ENCODE results near the gene ALG6. TPM values are rescaled to one million over a fixed set of nuclear protein-coding genes. Genes with fewer than 3 reads are reported as not detected.
"Not testable (repeated sequence)": the region's sequence is repeated elsewhere in the genome, so short reads cannot be mapped to it uniquely, and the experiment has no call there.

The ALG6 gene
- total RNA-seq, 2 donors from 2014 or later = 15.0 to 18.9 TPM

DNA sequence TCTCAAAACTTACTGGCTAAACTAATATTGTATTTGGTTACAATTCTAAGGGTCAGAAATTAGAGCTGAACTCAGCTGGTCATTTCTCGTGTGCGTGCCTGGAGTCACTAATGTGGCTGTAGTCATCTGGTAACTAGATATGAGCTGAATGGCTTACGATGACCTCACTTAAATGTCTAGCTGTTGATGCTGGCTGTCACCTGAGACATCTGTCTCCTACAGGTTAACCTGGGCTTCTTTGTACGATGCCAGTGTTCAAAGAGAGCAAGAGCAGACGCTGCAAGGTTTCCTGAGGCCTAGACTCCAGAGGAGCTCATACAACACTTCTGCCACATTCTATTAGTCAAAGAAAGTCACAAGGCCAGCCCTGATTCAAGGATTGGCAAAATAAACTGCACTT is 17.1 kb upstream of the ALG6 start:
- no peak overlapping the region for H3K27ac Mint-ChIP-seq
- no peaks in the 10 kb centered on the region for H3K9me3 ChIP-seq (ENCODE audit: control insufficient read depth, low read length, poor library complexity, severe bottlenecking)
- no peaks in the 10 kb centered on the region for H3K4me1 Mint-ChIP-seq
- H3K27me3 Mint-ChIP-seq = peaks cover 56% of the 10 kb centered on the region
- H3K4me3 Mint-ChIP-seq = no peak overlapping the region
- no peak for DNase-seq
- H3K36me3 Mint-ChIP-seq (ENCODE audit: low read depth) = peaks cover 4% of the 10 kb centered on the region
- no peak for ATAC-seq

DNA sequence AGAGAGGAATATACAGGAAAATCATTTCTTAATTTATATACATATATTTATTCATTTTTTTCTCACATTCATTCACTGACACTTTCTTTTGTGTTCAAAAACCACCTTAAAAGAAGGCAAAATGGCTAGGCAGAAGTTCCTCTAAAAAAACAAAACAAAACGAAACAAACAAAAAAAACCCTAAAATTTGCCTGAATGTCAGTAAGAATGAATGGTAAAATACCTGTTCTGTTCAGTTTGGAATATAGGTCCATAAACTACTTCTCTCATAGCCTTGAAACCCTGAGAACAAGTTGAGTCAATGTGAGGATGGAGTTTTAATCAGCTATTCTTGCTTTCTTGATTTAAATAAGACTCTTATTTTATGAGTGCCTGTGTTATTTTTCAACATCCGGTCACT is 14.7 kb upstream of the ALG6 start:
- H3K9me3 ChIP-seq (ENCODE audit: control insufficient read depth, low read length, poor library complexity, severe bottlenecking) = no peaks in the 10 kb centered on the region
- ATAC-seq (no peak), DNase-seq (no peak)
- peaks cover 42% of the 10 kb centered on the region for H3K27me3 Mint-ChIP-seq
- no peak overlapping the region for H3K27ac Mint-ChIP-seq
- H3K4me3 Mint-ChIP-seq = no peak overlapping the region
- H3K4me1 Mint-ChIP-seq = no peaks in the 10 kb centered on the region
- H3K36me3 Mint-ChIP-seq (ENCODE audit: low read depth) = no peaks in the 10 kb centered on the region

GRCh38 chr1:63356234-63356633 is 11.2 kb upstream of the ALG6 start:
- ATAC-seq, H3K4me1 Mint-ChIP-seq: not testable (repeated sequence)
- H3K27me3 Mint-ChIP-seq = peaks cover 46% of the 10 kb centered on the region

GRCh38 chr1:63359561-63359960 is 7.9 kb upstream of the ALG6 start:
- Mint-ChIP-seq H3K36me3 (ENCODE audit: low read depth) (peaks cover 3% of the 10 kb centered on the region), H3K27ac (no peak overlapping the region), H3K27me3 (peaks cover 46% of the 10 kb centered on the region), H3K4me3 (no peak overlapping the region), H3K4me1 (no peaks in the 10 kb centered on the region)
- no peak for DNase-seq
- H3K9me3 ChIP-seq (ENCODE audit: control insufficient read depth, low read length, poor library complexity, severe bottlenecking) = no peaks in the 10 kb centered on the region
- no peak for ATAC-seq

More at GRCh38 chr1:63356234-63356633, 11.2 kb upstream of the ALG6 start:
- not testable (repeated sequence) for H3K36me3 Mint-ChIP-seq (ENCODE audit: low read depth); H3K27ac Mint-ChIP-seq; H3K9me3 ChIP-seq (ENCODE audit: control insufficient read depth, low read length, poor library complexity, severe bottlenecking); DNase-seq; H3K4me3 Mint-ChIP-seq

DNA sequence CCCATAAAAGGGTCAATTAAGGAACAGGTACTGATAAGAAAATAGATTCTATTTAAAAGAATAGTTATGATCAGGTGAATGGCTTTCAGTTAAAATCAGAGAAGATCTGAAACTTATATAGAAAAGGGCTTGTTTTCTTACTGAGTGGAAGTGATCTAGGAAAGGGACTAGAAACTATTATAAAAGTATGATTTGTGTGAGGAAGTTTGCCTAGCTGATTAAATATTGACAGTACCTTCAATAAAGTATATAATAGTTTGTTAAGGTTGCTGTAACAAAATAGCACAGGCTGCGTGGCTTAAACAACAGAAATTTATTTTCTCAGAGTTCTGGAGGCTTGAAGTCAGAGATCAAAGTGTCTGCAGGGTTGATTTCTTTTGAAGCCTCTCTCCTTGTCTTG is 5.4 kb upstream of the ALG6 start:
- ATAC-seq (no peak), DNase-seq (no peak)
- H3K4me3 Mint-ChIP-seq = no peak overlapping the region
- H3K27me3 Mint-ChIP-seq = peaks cover 40% of the 10 kb centered on the region
- H3K27ac Mint-ChIP-seq = no peak overlapping the region
- peaks cover 8% of the 10 kb centered on the region for H3K4me1 Mint-ChIP-seq
- peaks cover 3% of the 10 kb centered on the region for H3K36me3 Mint-ChIP-seq (ENCODE audit: low read depth)
- no peaks in the 10 kb centered on the region for H3K9me3 ChIP-seq (ENCODE audit: control insufficient read depth, low read length, poor library complexity, severe bottlenecking)

- Mint-ChIP-seq H3K4me1 (peaks cover 8% of the 10 kb centered on the region), H3K36me3 (ENCODE audit: low read depth) (peaks cover 3% of the 10 kb centered on the region), H3K4me3 (no peak overlapping the region), H3K27me3 (peaks cover 40% of the 10 kb centered on the region), H3K27ac (no peak overlapping the region)
- H3K9me3 ChIP-seq (ENCODE audit: control insufficient read depth, low read length, poor library complexity, severe bottlenecking) = no peaks in the 10 kb centered on the region
- no peak for ATAC-seq
- DNase-seq = no peak
Measured at GRCh38 chr1:63362578-63362977, 4.8 kb upstream of the ALG6 start.

DNA sequence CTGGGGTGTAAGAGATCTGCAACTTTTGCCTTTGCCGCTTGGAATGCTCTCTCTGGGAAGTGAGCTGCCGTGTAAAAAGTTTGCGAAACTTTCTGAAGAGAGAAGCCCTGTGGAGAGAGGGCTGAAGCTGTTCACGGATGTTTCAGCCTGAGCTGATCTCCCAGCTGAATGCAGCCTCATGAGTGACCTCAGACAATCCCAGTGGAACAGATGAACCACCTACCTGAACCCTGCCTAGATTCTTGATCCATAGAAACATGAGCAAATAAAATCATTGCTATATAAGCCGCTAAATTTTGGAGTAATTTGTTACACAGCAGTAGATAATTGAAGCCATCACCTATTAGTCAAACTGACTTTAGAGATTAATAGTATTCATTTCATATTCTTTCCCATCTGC is 4.4 kb upstream of the ALG6 start:
- Mint-ChIP-seq H3K4me1 (peaks cover 11% of the 10 kb centered on the region), H3K27me3 (peaks cover 40% of the 10 kb centered on the region), H3K27ac (no peak overlapping the region), H3K4me3 (no peak overlapping the region), H3K36me3 (ENCODE audit: low read depth) (peaks cover 3% of the 10 kb centered on the region)
- DNase-seq = no peak
- no peaks in the 10 kb centered on the region for H3K9me3 ChIP-seq (ENCODE audit: control insufficient read depth, low read length, poor library complexity, severe bottlenecking)
- ATAC-seq = no peak

DNA sequence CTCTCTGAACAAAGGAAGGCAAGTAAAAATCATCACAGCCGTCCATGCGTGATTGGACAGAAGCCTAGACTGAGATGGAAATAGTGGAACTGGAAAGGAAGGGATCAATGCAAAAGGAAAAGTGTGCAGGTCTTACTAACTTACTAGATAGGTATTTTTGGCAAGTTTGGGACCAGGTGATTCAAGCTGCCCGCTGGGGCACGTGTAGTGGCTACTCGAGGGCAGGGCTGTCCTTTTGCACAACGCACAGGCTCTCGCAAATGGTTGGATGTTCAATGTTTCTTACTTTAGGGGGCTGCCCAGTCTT is 566 bp upstream of the ALG6 start:
- Mint-ChIP-seq H3K36me3 (ENCODE audit: low read depth) (peaks cover 7% of the 10 kb centered on the region), H3K4me1 (peaks cover 26% of the 10 kb centered on the region), H3K27me3 (peaks cover 16% of the 10 kb centered on the region), H3K27ac (peak overlapping the region; percentile 85), H3K4me3 (peak overlapping the region; percentile 95)
- no peaks in the 10 kb centered on the region for H3K9me3 ChIP-seq (ENCODE audit: control insufficient read depth, low read length, poor library complexity, severe bottlenecking)
- no peak for ATAC-seq
- DNase-seq = no peak

GRCh38 chr1:63368131-63368530 is 704 bp downstream of the ALG6 start:
- peaks cover 7% of the 10 kb centered on the region for H3K27me3 Mint-ChIP-seq
- ATAC-seq (no peak), DNase-seq (no peak)
- no peaks in the 10 kb centered on the region for H3K9me3 ChIP-seq (ENCODE audit: control insufficient read depth, low read length, poor library complexity, severe bottlenecking)
- peaks cover 28% of the 10 kb centered on the region for H3K4me1 Mint-ChIP-seq
- peak overlapping the region; percentile 85 for H3K27ac Mint-ChIP-seq
- H3K4me3 Mint-ChIP-seq = peak overlapping the region; percentile 95
- H3K36me3 Mint-ChIP-seq (ENCODE audit: low read depth) = peaks cover 9% of the 10 kb centered on the region

DNA sequence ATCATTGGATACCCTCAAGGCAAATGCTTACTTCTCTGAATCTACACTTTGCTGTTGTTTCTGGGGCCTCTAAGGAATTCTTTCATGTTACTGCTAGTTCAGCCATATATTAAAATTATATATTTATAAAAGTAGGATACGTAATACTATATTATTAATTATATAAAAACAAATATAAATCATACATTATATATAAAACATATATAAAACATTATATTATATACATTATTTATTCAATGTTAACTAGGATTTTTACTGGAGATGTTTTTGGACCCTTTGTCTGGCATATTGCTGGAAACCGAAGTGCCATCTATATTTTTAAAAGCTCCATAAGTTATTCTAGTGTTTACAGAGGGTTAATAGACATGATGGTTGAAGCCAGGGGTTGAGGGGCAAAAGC is 12.2 kb downstream of the ALG6 start:
- ATAC-seq = no peak
- H3K4me1 Mint-ChIP-seq = peaks cover 28% of the 10 kb centered on the region

DNA sequence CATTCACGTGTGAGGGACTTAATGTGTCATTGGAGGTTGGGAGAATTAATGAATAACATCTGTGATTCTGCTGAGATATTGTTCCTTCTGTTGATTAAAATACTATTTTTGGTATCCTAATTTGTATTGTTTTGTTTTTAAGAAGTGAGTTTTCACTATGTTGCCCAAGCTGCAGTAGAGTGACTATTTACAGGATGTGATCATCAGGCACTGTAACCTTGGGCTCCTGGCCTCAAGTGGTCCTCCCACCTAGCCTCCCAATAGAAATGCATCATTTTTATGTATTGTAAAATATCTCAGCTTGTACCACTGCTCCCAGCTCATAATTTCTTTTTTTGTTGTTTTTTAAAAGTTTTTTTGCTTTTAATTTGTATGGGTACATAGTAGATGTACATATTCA is 14.3 kb downstream of the ALG6 start:
- peaks cover 9% of the 10 kb centered on the region for H3K36me3 Mint-ChIP-seq (ENCODE audit: low read depth)
- no peak overlapping the region for H3K27ac Mint-ChIP-seq
- H3K27me3 Mint-ChIP-seq = no peaks in the 10 kb centered on the region
- no peaks in the 10 kb centered on the region for H3K9me3 ChIP-seq (ENCODE audit: control insufficient read depth, low read length, poor library complexity, severe bottlenecking)
- no peak overlapping the region for H3K4me3 Mint-ChIP-seq
- ATAC-seq (no peak), DNase-seq (no peak)
- H3K4me1 Mint-ChIP-seq = peaks cover 41% of the 10 kb centered on the region

More for the DNA sequence above, 12.2 kb downstream of the ALG6 start:
- H3K9me3 ChIP-seq (ENCODE audit: control insufficient read depth, low read length, poor library complexity, severe bottlenecking) = no peaks in the 10 kb centered on the region
- no peak for DNase-seq
- Mint-ChIP-seq H3K27ac (no peak overlapping the region), H3K27me3 (no peaks in the 10 kb centered on the region), H3K36me3 (ENCODE audit: low read depth) (peaks cover 6% of the 10 kb centered on the region), H3K4me3 (no peak overlapping the region)

GRCh38 chr1:63401945-63402344 is 34.5 kb downstream of the ALG6 start:
- no peak for ATAC-seq
- H3K9me3 ChIP-seq (ENCODE audit: control insufficient read depth, low read length, poor library complexity, severe bottlenecking) = no peaks in the 10 kb centered on the region
- no peaks in the 10 kb centered on the region for H3K4me1 Mint-ChIP-seq
- H3K27me3 Mint-ChIP-seq = no peaks in the 10 kb centered on the region
- no peaks in the 10 kb centered on the region for H3K36me3 Mint-ChIP-seq (ENCODE audit: low read depth)
- no peak for DNase-seq
- no peak overlapping the region for H3K4me3 Mint-ChIP-seq
- no peak overlapping the region for H3K27ac Mint-ChIP-seq

DNA sequence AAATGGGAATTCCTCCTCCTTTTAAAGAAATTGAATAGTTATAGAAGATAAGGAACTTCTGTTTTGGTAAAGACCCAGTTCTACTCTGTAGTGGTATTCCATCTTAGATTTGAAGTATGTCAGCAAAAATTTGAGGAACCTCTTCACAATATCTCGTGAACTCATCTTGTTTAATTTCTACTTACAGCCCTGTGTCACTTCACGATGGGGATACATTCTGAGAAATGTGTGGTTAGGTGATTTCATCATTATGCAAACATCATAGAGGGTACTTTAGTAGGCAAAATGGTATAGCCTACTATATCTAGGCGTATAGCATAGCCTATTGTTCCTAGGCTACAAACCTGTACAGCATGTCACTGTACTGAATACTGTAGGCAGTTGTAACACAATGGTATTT is 36.0 kb downstream of the ALG6 start:
- no peaks in the 10 kb centered on the region for H3K36me3 Mint-ChIP-seq (ENCODE audit: low read depth)
- ATAC-seq = no peak

DNA sequence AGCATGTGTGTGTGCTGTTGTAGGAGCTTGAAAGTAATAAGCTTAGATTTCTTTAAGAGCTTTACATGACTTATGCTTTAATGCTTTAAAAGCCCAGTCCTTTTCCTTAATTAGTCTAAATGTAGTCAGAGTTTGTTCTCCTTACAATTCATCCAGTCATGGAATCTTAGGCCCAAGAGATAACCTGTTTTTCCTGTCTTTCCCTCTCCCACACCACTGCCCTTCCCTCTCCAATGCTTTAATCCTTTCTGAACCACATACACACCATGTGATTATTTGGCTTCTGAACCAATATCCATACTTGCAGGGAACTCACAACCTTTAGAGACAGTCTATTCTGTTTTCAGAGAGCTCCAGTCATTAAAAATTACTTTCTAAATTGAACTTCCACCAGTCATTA is 37.6 kb downstream of the ALG6 start:
- H3K27me3 Mint-ChIP-seq = no peaks in the 10 kb centered on the region
- peak overlapping the region; percentile 51 for H3K27ac Mint-ChIP-seq
- H3K4me3 Mint-ChIP-seq = no peak overlapping the region
- H3K9me3 ChIP-seq (ENCODE audit: control insufficient read depth, low read length, poor library complexity, severe bottlenecking) = no peaks in the 10 kb centered on the region
- H3K4me1 Mint-ChIP-seq = no peaks in the 10 kb centered on the region
- DNase-seq (no peak), ATAC-seq (no peak)
- no peaks in the 10 kb centered on the region for H3K36me3 Mint-ChIP-seq (ENCODE audit: low read depth)

More for the DNA sequence above, 36.0 kb downstream of the ALG6 start:
- no peak overlapping the region for H3K4me3 Mint-ChIP-seq
- DNase-seq = no peak
- H3K27me3 Mint-ChIP-seq = no peaks in the 10 kb centered on the region
- H3K27ac Mint-ChIP-seq = no peak overlapping the region
- H3K4me1 Mint-ChIP-seq = no peaks in the 10 kb centered on the region
- no peaks in the 10 kb centered on the region for H3K9me3 ChIP-seq (ENCODE audit: control insufficient read depth, low read length, poor library complexity, severe bottlenecking)

DNA sequence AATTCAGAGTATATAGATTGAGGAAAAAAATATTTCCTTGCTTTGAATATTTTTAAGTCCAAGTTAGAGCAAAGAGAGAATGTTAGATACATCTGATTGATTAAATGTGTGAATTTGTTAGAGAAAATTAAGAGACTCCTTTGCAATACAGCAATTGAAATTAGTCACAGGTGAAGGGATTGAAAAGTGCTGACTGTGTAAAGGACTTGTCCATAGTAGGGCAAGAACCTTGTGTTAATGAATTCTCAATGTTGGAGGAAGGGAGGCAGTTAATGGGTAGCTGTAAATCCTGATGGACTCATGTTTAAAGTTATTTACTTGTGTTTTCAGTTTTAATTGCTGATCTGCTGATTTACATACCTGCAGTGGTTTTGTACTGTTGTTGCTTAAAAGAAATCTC is 38.6 kb downstream of the ALG6 start:
- DNase-seq = no peak
- no peaks in the 10 kb centered on the region for H3K27me3 Mint-ChIP-seq
- ATAC-seq = no peak
- H3K4me3 Mint-ChIP-seq = no peak overlapping the region
- H3K4me1 Mint-ChIP-seq = no peaks in the 10 kb centered on the region
- H3K27ac Mint-ChIP-seq = no peak overlapping the region
- no peaks in the 10 kb centered on the region for H3K36me3 Mint-ChIP-seq (ENCODE audit: low read depth)
- no peaks in the 10 kb centered on the region for H3K9me3 ChIP-seq (ENCODE audit: control insufficient read depth, low read length, poor library complexity, severe bottlenecking)
